Endothelial cell of umbilical vein (primary cell): Measurements from ENCODE around the gene S100Z. TPM values are rescaled to one million over a fixed set of nuclear protein-coding genes. Genes with fewer than 3 reads are reported as not detected.
"Not testable (repeated sequence)": the region's sequence is repeated elsewhere in the genome, so short reads cannot be mapped to it uniquely, and the experiment has no call there.

Experiments used
- BruUV-seq: library from RNA; stranded (reverse); fragments of 400-500 nt; replicated peaks from 2 replicates; lab custom pipeline; 2021; lab: Mats Ljungman, UMichigan
- CTCF ChIA-PET: fragments of 300-600, 350-600 bp; sonication (Branson Sonifier 250); formaldehyde crosslinking; loops from one replicate; lab custom pipeline; 2021; ENCODE audit warnings: antibody characterized with exemption, inconsistent platforms; lab: Charles Lee
- POLR2A ChIA-PET: fragments of 300-600, 350-600 bp; sonication (Branson Sonifier 250); formaldehyde crosslinking; loops from one replicate; lab custom pipeline; 2021; ENCODE audit warnings: antibody characterized with exemption, inconsistent platforms; lab: Charles Lee
- DNase-seq: peaks from one replicate; pipeline ENCODE4 v3.0.0-alpha.2; 2011; ENCODE audit warnings: low read depth, low spot score
- FAIRE-seq: peaks from 2 replicates; lab custom pipeline; 2011; peaks lifted over from hg19 to GRCh38; lab: Jason Lieb, UNC
- H2AFZ ChIP-seq: 2 replicates; pipeline ENCODE4 v1.6.0; 2012; ENCODE audit warnings: low read depth, low read length, control low read depth, inconsistent platforms
- H3K27ac ChIP-seq: 2 replicates; pipeline ENCODE4 v1.5.1; 2011; ENCODE audit warnings: low read depth, mild to moderate bottlenecking, control low read depth, low read length, moderate library complexity; ENCODE audit not compliant: insufficient read depth
- H3K27me3 ChIP-seq, 2 experiments: 2 replicates each; pipeline versions ENCODE4 v1.6.0 to v1.6.1; 2011; ENCODE audit warnings: low read length in 2 of 2, mixed read lengths in 1 of 2; ENCODE audit not compliant: control insufficient read depth in 2 of 2, insufficient read depth in 2 of 2
- H3K36me3 ChIP-seq, 2 experiments: 2 replicates in 1 of 2; 3 replicates in 1 of 2; pipeline ENCODE4 v1.5.1; 2011; ENCODE audit warnings: low read length in 2 of 2, mild to moderate bottlenecking in 1 of 2, moderate library complexity in 1 of 2; ENCODE audit not compliant: control insufficient read depth in 2 of 2, insufficient read depth in 2 of 2; ENCODE audit errors: extremely low read depth in 1 of 2
- H3K4me1 ChIP-seq: 3 replicates; pipeline ENCODE4 v1.5.1; 2011; ENCODE audit warnings: mild to moderate bottlenecking, low read length; ENCODE audit not compliant: control insufficient read depth, insufficient read depth; ENCODE audit errors: extremely low read depth
- H3K4me2 ChIP-seq: 2 replicates; pipeline ENCODE4 v1.6.1; 2011; ENCODE audit warnings: low read length, control low read depth, mixed read lengths; ENCODE audit not compliant: insufficient read depth
- H3K4me3 ChIP-seq, 3 experiments: fragments of 200-600 bp in 1 of 3; sonication (generic), shearing (Covaris generic) in 1 of 3; replicated peaks in 1 of 3; 2 replicates each; pipeline ENCODE4 v1.5.1; 2011 to 2016; ENCODE audit warnings: control low read depth in 3 of 3, low read length in 3 of 3, mild to moderate bottlenecking in 2 of 3, inconsistent platforms in 1 of 3, low read depth in 1 of 3, moderate library complexity in 1 of 3; ENCODE audit not compliant: insufficient read depth in 1 of 3
- H3K79me2 ChIP-seq: 2 replicates; pipeline ENCODE4 v1.6.0; 2012; ENCODE audit warnings: low read length, inconsistent platforms; ENCODE audit not compliant: control insufficient read depth, insufficient read depth
- H3K9ac ChIP-seq: replicated peaks from 2 replicates; pipeline ENCODE3; 2011; ENCODE audit warnings: low read length, control low read depth; ENCODE audit not compliant: insufficient read depth; ENCODE audit errors: extremely low read depth
- H3K9me1 ChIP-seq: replicated peaks from 3 replicates; pipeline ENCODE4 v1.6.0; 2011; ENCODE audit warnings: mild to moderate bottlenecking, low read length; ENCODE audit not compliant: control insufficient read depth, insufficient read depth; ENCODE audit errors: extremely low read depth
- H3K9me3 ChIP-seq: replicated peaks from 2 replicates; pipeline ENCODE4 v1.5.1; 2012; ENCODE audit warnings: low read length, inconsistent platforms; ENCODE audit not compliant: control insufficient read depth, insufficient read depth
- H4K20me1 ChIP-seq: replicated peaks from 2 replicates; pipeline ENCODE3; 2011; ENCODE audit warnings: mild to moderate bottlenecking, low read length; ENCODE audit not compliant: control insufficient read depth, insufficient read depth; ENCODE audit errors: extremely low read depth
- CTCF ChIP-seq, 2 donors: IDR thresholded peaks; 1 replicate in 1 of 2; 2 replicates in 1 of 2; pipeline ENCODE4 v1.5.1; 2011; ENCODE audit warnings: low read length in 2 of 2, mild to moderate bottlenecking in 2 of 2, moderate library complexity in 2 of 2, control low read depth in 1 of 2, inconsistent platforms in 1 of 2, low read depth in 1 of 2; ENCODE audit not compliant: insufficient read depth in 1 of 2; ENCODE audit errors: extremely low read depth in 1 of 2
- EZH2 ChIP-seq: IDR thresholded peaks from 2 replicates; pipeline ENCODE4 v1.6.1; 2012; ENCODE audit warnings: borderline replicate concordance, low read depth, mild to moderate bottlenecking, moderate library complexity, low read length, inconsistent platforms; ENCODE audit not compliant: severe bottlenecking
- FOS ChIP-seq: IDR thresholded peaks from 2 replicates; pipeline ENCODE4 v1.6.1; 2011; ENCODE audit warnings: mild to moderate bottlenecking, low read length, moderate library complexity, borderline replicate concordance; ENCODE audit not compliant: insufficient read depth
- GATA2 ChIP-seq: IDR thresholded peaks from 2 replicates; pipeline ENCODE4 v1.7.0; 2011; ENCODE audit warnings: low read depth, mild to moderate bottlenecking, moderate library complexity, mixed read lengths, low read length; ENCODE audit not compliant: insufficient read length, insufficient read depth
- JUN ChIP-seq: IDR thresholded peaks from 2 replicates; pipeline ENCODE4 v1.6.1; 2011; ENCODE audit warnings: borderline replicate concordance, low read depth; ENCODE audit not compliant: insufficient read length, insufficient read depth
- MYC ChIP-seq: IDR thresholded peaks from one replicate; pipeline ENCODE4 v1.6.1; 2011; ENCODE audit warnings: mild to moderate bottlenecking, low read depth, low read length
- POLR2A ChIP-seq: IDR thresholded peaks from 2 replicates; pipeline ENCODE4 v1.6.1; 2012; ENCODE audit warnings: low read depth, mild to moderate bottlenecking, control low read depth, low read length
- dilution Hi-C: fragments of 300-500 bp; cut with MboI; formaldehyde crosslinking; loops from one replicate; pipeline ENCODE4 v1.15.0; 2019; ENCODE audit warnings: low sequenced_read_pairs; ENCODE audit not compliant: extremely low pct_ligation_motif_present
- intact Hi-C: fragments of 100-400 bp; cut with micrococcal nuclease; formaldehyde crosslinking; loops from one replicate; pipeline ENCODE4 v1.10.0; 2022
- polyA plus RNA-seq, 4 experiments: library from polyadenylated mRNA; depleted of rRNA in 3 of 4; stranded (reverse) in 3 of 4; unstranded in 1 of 4; fragments of >200 nt; gene quantifications; 2 replicates each; pipeline versions ENCODE4 v1.2.1 to v1.2.3, GENCODE V29; 2011 to 2012; ENCODE audit warnings: missing spikeins in 1 of 4
- total RNA-seq: library from RNA; stranded (reverse); gene quantifications from 2 replicates; pipeline ENCODE4 v1.2.3, GENCODE V29; 2021
- TF ChIP-seq, protein P1 (sequence below): IDR thresholded peaks from 2 replicates; pipeline ENCODE4 v1.6.1; 2011; ENCODE audit not compliant: insufficient read depth, insufficient read length

Gene S100Z
- total and polyA plus RNA-seq, 2 donors (not counting 3 experiments of a cell fraction or from before 2014, with no cell fraction given), result not detected

DNA sequence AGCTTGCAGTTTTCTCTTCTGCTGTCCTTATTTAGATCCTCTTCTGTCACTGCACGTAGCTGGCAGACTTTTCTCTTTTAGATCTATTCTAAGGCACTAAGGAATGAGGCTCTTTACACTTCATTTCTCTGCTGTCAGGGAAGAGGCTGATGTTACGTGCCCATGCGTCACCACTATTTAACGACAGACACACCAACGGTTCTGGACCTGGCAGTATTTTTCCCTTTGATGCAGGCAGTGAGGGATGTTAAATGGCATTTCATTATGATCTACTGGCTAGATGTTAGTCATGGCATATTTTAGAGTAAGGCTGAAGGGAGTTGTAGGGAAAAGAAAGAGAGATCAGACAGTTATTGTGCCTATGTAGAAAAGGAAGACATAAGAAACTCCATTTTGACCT lies 94.8 kb downstream of the S100Z start:
- ChIA-PET CTCF (no interaction called here), POLR2A (no interaction called here)
- H3K27me3 ChIP-seq, result peaks cover 1 to 2% of the 10 kb centered on the region in 2 experiments
- no peaks in the 10 kb centered on the region for H3K79me2 ChIP-seq
- BruUV-seq, result no TSS peak
- H3K4me1 ChIP-seq, result no peaks in the 10 kb centered on the region
- H4K20me1 ChIP-seq, result no peaks in the 10 kb centered on the region
- H2AFZ ChIP-seq, result no peak overlapping the region
- no peak for DNase-seq
- no peaks in the 10 kb centered on the region for H3K9me1 ChIP-seq
- H3K27ac ChIP-seq, result no peak overlapping the region
- no peak overlapping the region for H3K4me2 ChIP-seq
- H3K36me3 ChIP-seq, result no peaks in the 10 kb centered on the region
- dilution Hi-C loops (no loop called here), intact Hi-C loops (no loop called here)
- no peak for FAIRE-seq
- TF ChIP-seq, protein P1, sequence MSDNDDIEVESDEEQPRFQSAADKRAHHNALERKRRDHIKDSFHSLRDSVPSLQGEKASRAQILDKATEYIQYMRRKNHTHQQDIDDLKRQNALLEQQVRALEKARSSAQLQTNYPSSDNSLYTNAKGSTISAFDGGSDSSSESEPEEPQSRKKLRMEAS, result no peak
- TF ChIP-seq CTCF (IDR thresholded peaks at IDR 0.05; ENCODE audit: extremely low read depth in 1 of 2, insufficient read depth in 1 of 2, low read depth in 1 of 2, low read length in 2 of 2), result no peak
- no peak for TF ChIP-seq POLR2A
- no peak for TF ChIP-seq GATA2
- TF ChIP-seq EZH2, result no peak
- no peak for TF ChIP-seq MYC
- no peak for TF ChIP-seq JUN
- no peak for TF ChIP-seq FOS
- no peak overlapping the region for H3K9ac ChIP-seq
- no peak overlapping the region for H3K4me3 ChIP-seq
- no peaks in the 10 kb centered on the region for H3K9me3 ChIP-seq

GRCh38 chr5:76945238-76945637 lies 95.4 kb downstream of the S100Z start:
- DNase-seq, H3K4me1 ChIP-seq, H3K36me3 ChIP-seq, H3K4me3 ChIP-seq, H3K27ac ChIP-seq, H3K27me3 ChIP-seq, FAIRE-seq, H3K4me2 ChIP-seq, intact Hi-C loops, H4K20me1 ChIP-seq, H3K79me2 ChIP-seq, H2AFZ ChIP-seq, dilution Hi-C loops, H3K9ac ChIP-seq, H3K9me1 ChIP-seq, POLR2A ChIA-PET, H3K9me3 ChIP-seq, BruUV-seq, CTCF ChIA-PET: not testable (repeated sequence)
